Measurements from ENCODE around the gene ZSWIM1.

GRCh38 chr20:45918779-45919537 lies 37.9 kb downstream of the ZSWIM1 start:
- TF ChIP-seq CTCF (IDR thresholded peaks at IDR 0.05; ENCODE audit: low read depth, low read length) = no peak
- TF ChIP-seq EZH2phosphoT487 (IDR thresholded peaks at IDR 0.05; ENCODE audit: low read depth) = no peak
